SIG-M5 treated with dmso at 0.1 percent for 504 hours (cell line): Measurements from ENCODE around the gene CNRIP1.

Source experiments
- DNase-seq: peaks from one replicate; lab custom pipeline; 2025; ENCODE audit not compliant: unreplicated experiment; lab: John Stamatoyannopoulos, UW

The CNRIP1 gene

DNA sequence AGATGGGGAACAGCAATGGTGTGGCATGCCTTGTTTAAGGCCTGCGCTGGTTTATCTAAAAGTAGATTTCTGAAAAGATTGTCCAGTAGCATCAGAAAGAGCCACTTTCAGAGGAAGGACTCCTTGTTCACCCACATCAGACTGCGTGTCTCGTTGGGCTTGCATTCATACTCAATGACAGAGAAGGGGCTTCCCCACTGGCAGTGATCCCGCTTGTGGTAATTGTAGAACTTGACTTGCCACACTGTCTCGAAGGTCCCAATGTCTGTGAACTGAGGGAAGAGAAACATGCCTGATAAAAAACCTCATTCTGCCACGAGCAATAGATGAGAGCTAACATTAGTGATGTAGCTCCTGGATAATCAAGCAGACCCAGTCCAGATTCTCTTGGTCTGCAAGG, 26.0 kb downstream of the CNRIP1 start:
- no peak for DNase-seq

DNA sequence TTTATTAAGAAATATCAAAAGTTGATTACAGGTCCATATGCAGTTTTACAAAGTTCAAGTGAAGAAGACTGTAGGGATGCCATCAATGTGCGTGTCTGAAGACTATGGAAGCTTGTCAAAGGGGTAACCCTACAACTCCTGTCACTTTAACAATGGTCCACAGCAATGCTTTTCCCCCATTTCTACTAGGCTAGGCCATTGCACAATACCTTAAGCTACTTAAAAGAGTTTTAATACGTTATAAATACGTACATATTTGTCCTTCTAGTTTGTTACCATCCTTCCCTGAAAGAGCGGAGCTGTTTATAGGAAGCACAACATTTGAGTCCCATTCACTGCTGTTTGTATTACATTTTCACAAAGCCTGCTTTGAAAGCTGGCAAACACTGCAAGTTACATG, 26.7 kb downstream of the CNRIP1 start:
- DNase-seq: no peak

DNA sequence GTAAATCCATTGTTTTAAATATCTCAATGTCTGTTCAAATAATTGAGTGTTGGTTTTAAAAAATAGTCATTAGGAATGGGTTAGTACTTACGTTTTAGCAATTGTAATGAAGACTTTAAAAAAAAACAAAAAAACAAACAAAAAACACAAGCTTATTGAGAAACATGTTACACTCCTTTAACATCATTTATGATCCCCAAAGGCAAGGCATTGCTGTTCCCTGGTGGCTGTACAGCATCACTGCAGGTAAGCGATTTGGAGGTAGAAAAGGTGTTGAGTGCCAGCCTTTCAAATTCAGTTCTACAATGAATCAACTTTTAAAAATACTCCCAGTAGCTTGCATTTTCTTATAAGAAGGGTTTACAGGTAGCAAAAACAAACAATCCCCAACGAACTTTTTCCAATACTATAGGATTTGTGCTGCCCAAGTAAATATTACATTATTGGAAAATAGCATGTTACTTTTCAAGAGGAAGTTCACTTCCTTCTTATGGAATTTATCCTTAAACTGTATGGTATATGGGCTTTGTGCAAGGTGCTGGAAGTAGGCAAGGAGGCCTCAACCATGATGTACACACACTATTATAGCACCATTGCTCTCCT, 27.5 kb downstream of the CNRIP1 start:
- DNase-seq: peak; percentile 48

DNA sequence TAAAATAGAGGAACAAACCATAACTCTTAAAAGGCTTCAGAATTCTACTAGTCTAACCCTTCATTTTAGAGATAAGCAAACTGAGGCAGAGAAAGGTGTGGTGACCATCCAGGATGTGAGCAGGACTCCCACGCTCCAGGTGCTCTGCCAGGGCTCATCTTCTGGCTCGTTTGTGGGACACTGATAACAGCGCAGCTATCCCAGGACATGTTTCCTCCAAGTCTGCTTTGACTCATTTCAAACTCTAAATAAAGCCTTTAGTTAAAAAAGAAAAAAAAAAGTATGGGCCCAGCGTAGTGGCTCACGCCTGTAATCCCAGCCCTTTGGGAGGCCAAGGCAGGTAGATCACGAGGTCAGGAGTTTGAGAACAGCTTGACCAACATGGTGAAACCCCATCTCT, 28.4 kb downstream of the CNRIP1 start:
- no peak for DNase-seq

DNA sequence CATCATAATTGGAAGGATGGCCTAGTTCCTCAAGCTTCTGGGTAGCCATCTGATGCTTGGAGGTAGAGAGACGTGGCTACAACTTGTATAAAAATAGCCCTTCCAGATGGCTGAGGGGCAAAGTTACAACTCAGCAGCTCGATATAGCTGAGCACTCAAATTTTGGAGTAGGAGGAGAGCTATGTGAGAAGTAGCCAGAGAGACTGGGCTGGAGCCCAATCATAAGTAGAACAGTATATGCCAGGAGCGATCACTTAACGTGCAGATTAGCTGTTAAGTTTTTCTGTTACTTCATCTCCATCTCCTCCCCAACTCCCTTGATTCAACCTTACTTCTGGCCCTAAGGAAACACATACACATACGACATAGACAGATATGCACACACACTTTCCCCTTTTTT, 28.8 kb downstream of the CNRIP1 start:
- no peak for DNase-seq

DNA sequence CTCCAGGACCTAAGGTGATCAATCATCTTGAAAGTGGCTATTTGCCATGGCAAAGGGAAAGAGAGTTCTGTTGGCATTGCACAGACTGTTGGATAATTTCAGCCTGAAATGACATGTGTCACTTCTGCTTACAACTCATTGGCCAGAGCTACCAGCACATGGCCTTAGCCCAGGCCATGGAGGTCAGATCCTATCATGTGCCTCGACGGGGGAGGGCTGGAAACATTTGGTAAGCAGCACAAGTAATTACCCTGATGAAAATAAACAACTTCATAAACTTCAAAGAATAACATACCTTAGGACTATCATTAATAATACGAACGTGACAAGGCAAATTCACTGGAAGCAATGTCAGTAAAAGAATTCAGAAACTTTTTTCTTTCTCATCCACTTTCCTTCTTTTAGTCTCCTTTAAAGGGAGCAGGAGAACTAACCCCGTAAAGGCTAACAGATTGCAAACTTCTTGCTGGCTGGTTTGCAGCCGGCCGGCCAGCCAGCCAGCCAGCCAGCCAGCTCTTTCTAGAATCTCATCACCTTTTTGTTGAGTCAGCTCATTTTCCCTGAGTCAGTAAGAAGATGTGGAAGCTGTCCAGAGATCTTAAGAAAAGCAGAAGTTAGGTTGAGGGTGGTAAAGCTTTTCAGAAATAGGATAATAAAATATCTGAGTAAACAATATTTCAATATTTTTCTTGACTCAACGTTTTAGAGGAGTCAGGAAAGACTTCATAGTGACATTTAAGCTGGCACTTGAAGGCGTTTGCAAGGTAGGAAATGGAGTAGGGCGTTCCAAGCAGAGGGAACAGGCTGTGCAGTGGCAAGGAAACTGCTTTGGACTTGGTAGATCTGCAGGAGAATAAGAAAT, 31.9 kb downstream of the CNRIP1 start:
- DNase-seq: peak; percentile 75

DNA sequence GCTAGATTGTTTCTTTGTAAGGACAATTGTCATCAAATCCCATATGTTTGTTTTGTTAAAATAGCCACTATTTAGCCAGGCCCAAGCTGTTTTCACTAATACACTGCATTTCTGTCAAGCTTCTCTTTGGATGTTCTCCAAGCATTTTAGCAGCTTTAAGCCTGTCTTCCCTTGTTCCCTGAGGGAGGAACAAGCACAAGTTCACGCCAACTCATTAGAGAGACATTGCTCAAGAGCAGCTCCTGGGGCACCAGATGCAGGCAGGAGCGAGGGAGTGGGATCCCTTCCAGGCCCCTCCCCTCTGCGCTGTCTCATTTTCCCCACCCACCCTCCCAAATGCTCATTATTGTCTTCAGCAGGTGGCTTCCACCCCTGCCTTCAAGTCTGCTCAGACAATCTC, 34.9 kb downstream of the CNRIP1 start:
- DNase-seq: no peak

DNA sequence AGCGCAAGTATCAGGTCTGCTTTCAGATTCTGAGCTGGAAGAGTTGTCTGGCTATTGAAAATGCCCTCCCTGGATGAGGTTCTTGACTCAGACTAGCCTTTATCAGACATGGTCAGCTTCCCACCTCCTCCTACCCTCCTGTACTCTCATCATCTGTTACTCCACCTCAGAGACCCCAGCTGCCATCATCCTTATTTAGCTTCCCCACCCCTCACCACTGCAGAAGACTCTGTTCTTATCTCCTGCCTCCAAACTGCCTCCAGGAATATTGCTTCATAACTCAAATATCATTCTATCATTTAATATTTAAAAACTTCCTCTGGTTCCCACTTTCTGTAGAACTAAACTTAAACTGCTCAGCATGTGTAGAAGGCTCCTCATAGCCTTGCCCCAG, 36.3 kb downstream of the CNRIP1 start:
- DNase-seq: no peak

DNA sequence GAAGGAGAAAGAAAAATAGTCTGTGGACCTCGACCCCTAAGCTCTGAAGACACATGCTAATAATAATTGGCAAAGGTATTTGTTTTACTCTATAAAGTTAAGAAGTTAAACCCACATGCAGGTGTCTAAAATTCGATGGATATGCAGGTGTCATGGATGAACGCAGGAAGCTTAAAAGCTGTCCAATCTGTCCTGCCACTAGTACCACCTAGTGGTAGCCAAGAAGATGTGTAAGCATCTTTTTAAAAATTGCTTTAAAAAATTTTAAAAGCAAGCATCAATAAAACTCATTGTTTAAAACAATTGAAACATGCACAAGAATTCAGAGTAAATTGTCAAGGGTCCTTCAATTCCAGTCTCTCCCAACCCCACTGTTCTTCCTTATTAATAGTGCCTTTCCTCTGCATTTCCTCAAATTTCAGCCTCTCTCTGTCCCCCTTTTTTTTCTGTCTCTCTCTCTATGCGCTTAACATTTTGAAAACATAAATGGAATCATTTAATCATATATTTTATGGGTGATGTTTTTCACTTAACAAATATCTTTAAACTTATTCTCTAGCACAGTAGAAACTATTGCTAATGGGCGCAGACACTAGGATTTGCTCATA, 36.8 kb downstream of the CNRIP1 start:
- peak; percentile 38 for DNase-seq

DNA sequence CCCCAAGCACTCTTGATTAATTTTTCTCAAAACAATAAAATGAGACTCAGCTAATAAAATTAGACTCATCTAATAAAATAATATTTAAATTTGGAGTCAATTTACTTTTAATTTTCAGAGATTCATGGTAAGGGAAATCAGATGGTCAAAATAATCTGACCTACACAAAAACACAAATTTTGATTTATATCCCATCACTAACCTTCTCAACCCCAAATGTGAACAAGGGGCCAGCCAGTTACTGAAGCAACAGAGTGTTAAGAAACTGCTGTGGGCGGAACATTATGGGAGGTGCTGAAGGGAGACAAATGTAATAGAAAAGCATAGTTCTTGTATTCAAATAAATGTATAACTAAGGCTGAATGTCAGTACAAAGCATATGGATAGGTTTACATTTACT, 39.0 kb downstream of the CNRIP1 start:
- DNase-seq: no peak

DNA sequence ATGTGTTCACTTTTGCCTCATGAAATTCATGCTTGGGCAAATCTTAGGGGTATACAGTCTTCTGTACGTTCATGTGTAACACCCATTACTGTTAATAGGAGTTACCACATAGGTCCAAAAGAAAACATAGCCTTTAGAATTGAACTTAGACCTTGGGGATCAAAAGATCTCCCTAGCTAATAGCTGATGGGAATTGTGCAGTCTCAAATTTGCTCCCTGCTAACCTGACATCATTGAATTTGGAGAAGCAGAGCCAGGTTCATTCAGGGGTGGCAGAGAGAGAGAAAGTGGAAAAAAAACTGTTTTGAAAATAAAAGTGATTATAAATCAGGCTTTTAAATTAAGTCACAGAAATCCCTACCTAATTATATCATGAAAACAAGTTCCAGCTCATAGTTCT, 39.4 kb downstream of the CNRIP1 start:
- DNase-seq: no peak

DNA sequence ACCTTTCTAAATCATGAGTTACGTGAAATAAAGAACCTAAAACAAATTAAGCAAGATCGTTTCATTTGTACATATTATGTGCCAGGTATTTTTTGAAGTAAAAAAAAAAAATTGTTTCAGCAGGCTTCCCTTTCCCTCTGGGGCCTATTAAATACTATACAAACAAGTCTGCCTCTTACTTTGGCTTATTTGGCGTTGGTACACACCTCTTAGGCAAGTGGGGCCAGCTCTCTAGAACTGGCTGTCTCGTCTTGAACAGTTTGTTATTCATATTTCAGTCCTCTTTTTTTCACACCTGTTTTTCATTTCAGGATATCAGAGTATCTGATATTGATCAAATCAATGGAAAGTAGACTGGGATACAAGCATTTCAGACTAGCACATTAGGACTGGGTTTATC, 40.1 kb downstream of the CNRIP1 start:
- no peak for DNase-seq

DNA sequence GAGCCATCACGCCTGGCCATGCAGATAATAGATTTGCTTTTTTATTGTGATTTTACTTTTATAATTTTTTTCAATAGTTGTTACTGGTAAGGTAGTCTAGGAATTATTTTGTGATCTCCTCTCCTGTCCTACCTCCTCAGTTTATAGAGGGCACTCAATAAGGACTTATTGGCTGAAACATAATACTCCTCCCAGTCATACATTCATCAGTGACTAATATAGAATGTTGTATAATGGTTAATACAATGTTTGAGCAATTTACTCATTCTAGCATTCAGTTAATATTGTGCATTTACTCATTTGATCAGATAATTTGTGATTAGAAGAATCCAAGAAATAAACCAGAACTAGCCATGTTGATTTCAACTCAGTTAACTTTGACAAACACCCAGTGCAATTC, 41.6 kb downstream of the CNRIP1 start:
- no peak for DNase-seq

DNA sequence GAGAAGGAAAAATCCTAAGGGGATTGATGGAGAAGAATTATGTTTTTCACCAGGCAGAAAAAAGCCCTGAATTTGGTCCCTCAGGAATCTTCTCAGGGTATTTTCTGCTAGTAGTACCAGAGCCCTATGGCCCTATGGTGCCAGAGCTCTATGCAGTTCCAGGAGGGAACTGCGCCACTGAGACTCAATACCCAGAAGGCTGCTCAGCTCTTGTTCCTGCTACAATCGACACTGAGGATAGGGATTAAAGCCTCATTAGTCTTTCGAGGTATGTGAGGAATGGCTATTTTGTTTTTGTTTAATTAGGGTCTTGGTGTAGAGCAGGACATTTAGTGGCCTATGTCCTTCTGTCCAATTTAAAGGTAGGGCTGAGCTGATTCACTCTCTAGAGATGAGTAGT, 45.7 kb downstream of the CNRIP1 start:
- no peak for DNase-seq

DNA sequence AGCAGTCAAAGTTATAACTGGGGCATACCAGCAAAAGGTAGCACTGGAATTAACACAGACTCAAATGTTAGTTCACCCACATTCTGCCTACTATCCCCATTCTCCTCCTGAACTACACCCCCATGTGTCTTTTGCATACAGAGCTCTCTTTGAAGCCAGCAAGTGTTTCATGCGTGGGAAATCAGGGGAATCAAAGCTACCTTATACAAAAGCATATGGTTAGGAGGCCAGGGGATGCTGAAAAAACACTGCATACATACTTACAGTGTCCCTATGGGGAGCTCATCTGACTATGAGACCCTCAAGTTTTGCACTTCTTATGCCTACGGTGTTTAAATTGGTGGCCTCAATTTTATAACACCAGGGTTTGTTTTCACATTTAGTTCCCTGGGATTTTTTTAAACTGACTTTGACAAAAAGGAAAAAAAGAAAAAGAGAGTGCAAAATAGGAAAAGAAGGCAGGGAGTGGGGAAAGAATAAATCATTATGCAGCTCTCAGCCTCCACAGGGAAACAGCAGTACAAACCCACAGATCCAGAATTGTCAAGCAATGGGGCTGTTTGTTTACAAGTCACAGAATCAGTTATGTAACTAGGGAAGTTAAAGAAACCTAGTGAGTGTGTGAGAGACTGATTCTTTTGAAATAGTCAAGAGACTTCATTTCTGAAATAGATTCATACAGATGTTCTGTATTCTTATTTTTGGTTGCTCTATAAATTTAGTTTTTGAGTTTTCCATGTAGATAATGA, 47.3 kb downstream of the CNRIP1 start:
- DNase-seq: peak; percentile 86

DNA sequence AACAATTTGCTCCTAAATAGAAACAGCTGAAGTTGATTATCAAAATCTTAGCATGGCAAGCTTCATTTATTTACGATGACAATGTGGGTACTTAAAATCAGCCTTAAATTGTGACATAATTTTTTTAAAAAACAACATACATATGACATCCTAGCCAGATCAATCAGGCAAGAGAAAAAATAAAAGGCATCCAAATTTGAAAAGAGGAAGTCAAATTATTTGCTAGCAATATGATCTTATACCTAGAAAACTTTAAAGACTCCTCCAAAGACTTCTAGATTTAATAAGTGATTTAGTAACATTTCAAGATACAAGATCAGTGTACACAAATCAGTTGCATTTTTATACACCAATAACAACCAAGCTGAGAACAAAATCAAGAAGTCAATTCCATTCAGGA, 53.1 kb downstream of the CNRIP1 start:
- DNase-seq: no peak

DNA sequence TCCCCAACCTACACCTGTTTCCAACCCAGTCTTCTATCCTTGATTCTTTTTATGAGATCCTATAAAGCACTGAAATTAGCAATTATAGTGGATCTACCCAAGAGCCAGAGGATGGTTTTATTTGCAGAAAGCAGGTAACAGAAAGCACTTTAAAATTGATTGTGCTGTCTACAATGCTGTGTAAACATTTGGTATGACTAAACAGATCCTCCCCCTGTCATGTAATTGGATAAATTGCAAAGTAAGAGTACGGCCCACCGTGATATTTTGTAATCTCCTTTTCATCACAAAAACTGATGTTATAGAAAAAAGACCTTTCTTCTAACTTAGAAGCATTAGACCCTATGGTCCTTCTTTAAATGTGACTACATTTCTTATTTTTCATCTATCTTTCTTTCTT, 56.1 kb downstream of the CNRIP1 start:
- no peak for DNase-seq

DNA sequence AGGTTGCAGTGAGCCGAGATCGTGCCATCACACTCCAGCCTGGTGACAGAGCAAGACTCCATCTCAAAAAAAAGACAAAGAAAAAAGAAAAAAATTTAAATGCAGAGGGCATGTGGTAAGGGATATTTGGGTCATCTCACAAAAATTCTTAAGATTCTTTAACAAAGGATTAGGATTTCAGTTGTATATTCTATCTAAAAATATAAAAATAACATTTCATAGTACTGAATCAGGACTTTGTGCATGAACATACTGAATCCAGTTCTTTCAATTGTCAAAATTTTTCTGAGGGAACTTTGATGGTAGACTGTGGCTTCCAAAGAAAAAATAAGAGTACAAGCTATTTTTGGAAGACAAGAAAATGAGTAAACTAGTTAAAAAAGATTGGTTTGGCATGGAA, 60.9 kb downstream of the CNRIP1 start:
- no peak for DNase-seq

DNA sequence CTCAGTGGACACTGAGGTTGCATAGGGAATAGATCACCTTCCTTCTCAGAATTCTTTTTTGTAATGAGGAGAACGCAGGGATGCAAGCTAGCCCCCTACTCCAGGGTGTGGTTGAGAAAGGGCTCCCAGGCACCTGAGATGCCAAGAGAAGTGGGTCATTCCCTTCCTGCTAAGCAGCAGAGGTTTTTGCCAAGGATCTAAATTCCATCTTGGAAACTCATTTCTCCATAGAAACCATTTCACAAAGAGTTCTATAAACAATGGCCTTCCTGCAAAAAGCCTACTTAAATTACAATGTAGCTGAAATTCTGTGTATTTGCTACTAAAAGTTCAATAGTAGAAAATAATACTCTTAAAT, 63.7 kb downstream of the CNRIP1 start:
- no peak for DNase-seq

DNA sequence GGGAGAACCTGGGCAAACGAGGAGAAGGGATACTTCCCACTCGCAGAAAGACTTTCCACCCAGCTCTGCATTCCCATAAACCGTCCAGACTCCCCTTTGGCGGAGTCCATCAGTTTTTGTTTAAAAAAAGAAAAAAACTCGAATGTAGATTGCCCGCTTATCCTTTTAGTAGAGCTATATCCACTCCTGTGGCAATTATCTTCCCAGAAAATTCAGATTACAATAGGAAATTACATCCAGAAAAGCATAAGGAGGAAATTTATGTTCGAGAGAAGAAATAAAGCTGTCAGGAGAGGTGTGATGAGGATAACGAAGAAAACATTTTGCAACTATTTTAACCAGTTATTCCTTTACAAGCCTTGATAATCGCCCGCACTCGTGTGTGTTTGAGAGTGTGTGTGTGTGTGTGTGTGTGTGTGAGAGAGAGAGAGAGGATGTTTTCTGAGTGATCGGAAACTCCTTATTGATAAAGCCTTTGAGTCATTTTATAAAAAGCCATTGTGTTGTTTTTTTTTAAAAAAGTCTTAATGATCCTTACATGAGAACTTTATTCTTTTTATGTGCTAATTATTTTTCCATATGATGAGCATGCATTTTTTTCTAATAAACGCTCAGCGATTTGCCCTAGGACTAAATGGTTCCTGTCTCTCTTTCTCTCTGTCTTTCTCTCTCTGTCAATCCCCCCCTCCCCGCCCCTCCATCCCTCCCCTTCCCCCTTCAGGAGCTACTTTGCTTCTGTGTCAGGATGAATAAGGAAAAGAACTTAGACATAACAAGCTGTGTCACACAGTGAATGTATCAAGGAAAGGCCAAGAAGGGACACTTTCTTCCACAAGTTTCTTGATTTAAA, 66.3 kb downstream of the CNRIP1 start:
- DNase-seq: no peak
